SK-MEL-5 (cell line): ENCODE measurements around the gene MALRD1. TPM values are rescaled to one million over a fixed set of nuclear protein-coding genes. Genes with fewer than 3 reads are reported as not detected.
"Not testable (repeated sequence)": the region's sequence is repeated elsewhere in the genome, so short reads cannot be mapped to it uniquely, and the experiment has no call there.

Experiments used
- DNase-seq: peaks from one replicate; pipeline ENCODE4 v3.0.0-alpha.2; 2016; ENCODE audit warnings: low read depth, low spot score
- in situ Hi-C: cut with HindIII; loops from 2 replicates; pipeline ENCODE4 v1.10.0; 2016; ENCODE audit warnings: low sequenced_read_pairs, high pct_unique_total_duplicates, low pct_unique_long_range_greater_than_20kb
- total RNA-seq: library from RNA; depleted of rRNA; stranded (reverse); fragments of >200 nt; shearing (Covaris generic); gene quantifications from 2 replicates; pipeline ENCODE4 v1.2.3, GENCODE V29; 2014

Gene MALRD1
- total RNA-seq, 1 experiment from 2014 or later = not detected

DNA sequence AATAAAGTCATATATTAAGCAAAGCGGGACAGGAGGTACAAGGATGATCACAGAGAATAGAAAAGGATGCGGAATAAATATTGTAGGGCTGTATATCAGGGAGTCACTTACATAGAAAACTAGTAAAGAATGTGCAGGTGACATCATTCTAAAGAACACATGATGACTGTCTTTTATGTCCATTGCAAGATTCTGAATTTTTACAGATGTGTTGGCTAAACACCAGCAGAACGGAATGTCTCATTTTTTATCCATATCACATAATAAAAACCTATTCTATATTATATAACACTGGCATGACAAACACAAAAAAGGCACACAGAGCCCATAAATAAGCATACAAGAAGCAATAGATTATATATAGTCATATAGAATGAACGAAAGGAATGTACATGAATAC is 448.4 kb downstream of the MALRD1 start:
- DNase-seq = no peak
- in situ Hi-C loops = no loop called here

DNA sequence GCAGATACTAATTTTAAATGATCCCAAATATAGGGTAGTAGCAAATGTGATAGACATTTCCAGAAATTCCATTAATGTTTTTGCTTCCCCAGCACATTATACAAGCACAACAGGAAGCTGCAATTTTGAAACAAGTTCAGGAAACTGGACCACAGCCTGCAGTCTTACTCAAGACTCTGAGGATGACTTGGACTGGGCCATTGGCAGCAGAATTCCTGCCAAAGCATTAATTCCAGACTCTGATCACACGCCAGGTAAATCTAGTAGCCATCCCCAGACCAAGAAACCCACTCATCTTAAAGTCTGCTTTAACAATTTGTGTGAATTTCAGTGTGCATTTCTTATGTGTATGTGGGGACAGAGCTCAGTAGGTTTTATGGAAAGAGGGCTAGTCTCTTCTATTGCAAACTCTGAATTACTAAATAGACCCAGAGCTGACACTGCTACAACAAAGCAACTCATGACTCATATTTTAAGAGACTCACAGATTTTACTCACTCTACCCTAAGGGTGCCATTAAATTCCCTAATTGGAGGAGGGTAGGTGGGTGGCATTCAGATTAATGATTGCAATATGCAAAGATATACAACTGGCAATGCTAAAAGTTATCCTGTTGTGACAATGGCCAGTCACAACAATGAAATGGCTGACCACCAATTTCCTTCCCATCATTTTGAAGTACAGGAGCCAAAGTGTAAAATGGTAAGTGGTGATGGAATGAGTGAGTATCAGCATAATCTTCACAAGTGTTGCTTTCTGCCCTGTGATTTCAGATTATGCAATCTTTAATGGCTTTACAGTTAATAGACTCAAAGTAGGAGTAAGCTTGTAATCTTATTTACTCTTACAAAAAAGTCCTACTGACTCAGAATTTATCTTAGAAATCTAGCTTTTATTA is 450.0 kb downstream of the MALRD1 start:
- in situ Hi-C loops = no loop called here
- DNase-seq = no peak

DNA sequence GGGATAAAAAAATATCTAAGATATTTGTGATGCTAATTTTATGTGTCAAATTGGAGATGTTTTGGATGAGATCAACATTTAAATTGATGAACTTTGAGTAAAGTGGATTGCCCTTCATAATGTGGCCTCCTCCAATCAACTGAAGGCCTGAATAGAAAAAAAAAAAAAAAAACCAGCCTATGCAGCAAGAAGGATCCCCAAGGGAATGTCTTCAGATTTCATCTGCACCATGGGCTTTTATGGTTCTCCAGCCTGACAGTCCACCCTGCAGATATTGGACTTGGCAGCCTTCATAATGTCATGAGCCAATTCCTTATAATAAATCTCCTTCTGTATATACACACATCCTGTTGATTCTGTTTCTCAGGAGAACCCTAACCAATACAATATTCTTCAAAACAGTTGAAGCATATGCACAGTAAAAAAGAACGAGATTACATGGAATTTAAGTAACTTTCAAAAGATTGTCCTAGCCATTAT is 450.7 kb downstream of the MALRD1 start:
- in situ Hi-C loops = no loop called here
- no peak for DNase-seq

DNA sequence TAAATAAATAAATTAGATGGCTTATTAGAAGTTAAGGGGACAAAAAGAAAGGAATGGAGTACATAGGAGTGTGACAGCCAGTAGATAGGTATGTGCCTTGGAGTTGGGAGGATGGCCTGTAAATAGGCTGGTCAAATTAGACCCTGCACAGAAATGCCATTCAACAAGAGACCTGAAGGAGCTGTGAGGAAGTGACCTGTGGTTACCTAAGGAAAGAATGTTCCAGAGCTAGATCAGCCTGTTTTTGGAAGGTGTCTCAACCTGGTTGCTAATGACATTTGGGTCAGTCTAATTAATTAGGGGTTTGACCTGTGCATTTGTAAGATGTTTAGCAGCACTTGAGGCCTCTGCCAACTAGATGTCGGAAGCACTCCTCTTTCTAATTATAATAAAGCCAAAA is 452.4 kb downstream of the MALRD1 start:
- no peak for DNase-seq
- in situ Hi-C loops = no loop called here

DNA sequence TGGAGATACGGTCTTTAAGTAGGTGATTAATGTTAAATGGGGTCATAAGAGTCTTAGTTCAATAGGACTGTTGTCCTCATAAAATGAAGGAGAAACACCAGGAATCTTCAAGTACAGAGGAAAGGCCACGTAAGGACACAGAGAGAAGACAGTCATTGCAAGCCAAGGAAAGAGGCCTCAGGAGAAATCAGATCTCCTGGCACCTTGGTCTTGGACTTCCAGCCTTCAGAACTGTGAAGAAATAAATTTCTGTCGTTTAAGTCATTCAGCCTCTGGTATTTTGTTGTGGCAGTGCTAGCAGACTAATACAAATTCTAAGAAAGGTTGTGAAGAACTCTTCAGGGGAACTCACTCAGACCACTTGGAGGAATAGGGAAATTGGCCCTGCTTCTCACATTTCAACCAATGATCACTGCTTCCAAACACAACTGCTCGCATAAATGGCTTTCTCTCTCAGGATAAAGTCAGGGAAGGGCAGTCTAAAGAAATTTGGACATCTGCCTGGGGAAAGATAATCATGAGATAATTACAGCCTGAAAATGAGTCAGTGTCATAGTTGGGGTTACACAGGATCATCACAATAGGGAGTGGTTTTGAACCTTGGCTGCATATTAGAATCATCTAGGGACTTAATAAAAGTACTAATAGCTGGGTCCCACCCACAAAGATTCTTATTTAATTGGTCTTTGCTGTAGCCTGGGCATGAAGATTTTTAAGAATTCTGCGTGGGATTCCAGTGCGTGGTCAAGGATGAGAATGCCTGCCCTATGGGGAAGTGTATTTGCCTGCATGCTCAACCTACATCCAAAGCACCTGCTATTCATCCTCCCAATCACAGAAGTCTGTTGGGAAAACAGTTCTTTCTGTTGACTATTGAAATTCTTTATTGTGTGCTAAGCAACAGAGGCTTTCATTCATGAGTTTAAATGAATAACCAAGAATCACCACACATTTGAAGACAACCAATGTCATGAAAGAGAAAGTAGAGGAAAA is 457.0 kb downstream of the MALRD1 start:
- no peak for DNase-seq
- in situ Hi-C loops = no loop called here

DNA sequence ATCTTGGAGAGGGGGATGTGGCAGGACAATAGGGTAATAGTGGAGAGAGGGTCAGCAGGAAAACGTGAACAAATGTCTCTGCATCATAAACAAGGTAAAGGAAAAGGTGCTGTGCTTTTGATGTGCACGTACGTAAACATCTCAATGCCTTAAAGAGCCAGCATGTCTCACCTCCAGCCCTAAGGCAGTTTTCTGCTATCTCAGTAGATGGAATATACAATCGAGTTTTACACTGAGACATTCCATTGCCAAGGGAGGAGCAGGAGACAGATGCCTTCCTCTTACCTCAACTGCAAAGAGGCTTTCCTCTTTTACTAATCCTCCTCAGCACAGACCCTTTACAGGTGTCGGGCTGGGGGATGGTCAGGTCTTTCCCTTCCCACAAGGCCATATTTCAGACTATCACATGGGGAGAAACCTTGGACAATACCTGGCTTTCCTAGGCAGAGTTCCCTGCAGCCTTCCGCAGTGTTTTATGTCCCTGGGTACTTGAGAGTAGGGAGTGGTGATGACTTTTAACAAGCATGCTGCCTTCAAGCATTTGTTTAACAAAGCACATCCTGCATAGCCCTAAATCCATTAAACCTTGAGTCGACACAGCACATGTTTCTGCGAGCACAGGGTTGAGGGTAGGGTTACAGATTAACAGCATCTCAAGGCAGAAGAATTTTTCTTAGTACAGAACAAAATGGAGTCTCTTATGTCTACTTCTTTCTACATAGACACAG is 461.6 kb downstream of the MALRD1 start:
- DNase-seq, in situ Hi-C loops: not testable (repeated sequence)

DNA sequence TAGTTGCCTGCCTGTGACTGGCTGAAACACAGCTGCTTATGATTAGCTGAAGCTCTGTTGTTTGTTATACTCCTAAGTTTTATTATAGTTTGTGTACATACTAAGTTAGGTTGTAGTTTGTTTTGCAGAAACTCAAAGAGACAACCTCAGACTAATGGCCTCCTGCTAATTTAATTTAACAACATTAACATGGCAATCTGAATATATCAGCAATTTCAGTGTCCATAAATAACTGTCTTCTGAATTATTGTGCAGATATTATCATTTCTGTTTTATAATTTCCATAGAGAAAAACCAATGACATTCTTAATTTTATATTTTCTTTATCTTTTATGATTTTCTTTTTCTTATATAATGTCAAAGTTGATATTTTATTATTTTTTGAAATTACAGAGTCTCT is 469.5 kb downstream of the MALRD1 start:
- no peak for DNase-seq
- in situ Hi-C loops = no loop called here

DNA sequence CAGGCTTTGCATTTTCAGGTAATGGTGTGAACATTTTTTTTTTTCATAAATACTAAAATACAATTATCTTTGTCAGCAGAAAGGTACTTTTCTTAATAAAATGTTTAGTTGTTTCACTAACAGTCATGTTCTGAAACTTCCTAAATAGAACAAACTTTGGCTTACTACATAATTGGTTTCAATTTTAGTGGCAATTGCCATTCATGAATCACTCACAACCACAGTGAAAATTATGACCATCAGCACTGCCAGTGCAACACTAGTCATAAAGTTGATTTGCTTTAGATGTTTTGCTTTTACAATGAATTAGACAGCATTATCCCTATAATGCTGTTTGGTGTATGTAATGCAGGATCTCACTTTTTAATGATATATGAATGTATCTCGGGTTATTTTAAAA is 470.0 kb downstream of the MALRD1 start:
- no peak for DNase-seq
- in situ Hi-C loops = no loop called here

DNA sequence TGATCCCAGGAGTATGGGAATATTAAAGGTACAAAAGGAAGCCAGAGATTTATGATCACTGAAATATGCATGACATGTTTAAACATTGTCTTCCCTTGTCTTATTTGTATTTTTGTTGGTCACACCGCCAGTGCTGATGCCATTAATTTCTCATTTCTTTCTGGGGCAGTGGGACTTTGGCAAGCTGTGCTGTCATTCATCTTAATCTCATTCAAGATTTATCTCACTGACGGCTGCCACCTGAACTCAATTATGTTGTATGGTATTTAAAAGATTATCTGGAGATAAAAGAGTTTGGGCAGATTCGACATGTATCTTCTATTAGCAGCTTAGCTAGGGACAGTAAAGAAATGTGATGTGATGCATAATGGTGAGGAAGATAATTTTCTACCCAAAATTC is 482.7 kb downstream of the MALRD1 start:
- in situ Hi-C loops = no loop called here
- DNase-seq = no peak

DNA sequence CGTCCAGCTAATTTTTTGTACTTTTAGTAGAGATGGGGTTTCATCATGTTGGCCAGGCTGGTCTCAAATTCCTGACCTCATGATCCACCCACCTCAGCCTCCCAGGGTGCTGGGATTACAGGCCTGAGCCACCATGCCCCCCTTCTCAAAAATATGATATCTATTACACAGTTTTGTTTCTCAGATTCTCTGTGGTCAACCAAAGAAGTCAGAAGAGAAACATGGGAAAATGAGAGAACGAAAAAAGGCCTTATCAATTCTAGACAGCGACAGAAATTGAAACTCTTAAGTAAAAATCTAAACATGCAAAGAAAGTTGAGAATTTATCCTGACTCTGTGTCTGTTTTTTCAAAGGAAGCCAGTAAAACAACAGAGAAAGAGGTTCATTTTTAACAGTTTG is 483.8 kb downstream of the MALRD1 start:
- in situ Hi-C loops = no loop called here
- DNase-seq = no peak

DNA sequence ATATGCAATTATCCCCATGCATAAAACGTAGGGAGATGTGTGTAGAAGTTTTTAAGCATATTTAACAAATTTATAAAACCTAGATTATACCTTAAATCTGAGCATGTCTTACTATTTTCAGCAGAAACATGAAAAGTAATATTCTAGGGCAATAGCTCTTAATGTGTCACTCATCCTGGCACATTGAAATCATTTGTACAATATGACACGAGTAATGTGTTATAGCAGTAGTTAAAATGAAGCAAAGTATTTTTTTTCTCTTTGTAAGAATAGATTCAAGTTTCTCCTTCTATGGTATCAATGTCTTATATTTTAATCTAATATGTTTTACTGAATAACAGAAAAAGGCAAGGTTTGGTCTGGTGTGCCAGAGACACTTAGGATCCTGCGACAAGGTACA is 492.7 kb downstream of the MALRD1 start:
- no peak for DNase-seq
- in situ Hi-C loops = no loop called here

DNA sequence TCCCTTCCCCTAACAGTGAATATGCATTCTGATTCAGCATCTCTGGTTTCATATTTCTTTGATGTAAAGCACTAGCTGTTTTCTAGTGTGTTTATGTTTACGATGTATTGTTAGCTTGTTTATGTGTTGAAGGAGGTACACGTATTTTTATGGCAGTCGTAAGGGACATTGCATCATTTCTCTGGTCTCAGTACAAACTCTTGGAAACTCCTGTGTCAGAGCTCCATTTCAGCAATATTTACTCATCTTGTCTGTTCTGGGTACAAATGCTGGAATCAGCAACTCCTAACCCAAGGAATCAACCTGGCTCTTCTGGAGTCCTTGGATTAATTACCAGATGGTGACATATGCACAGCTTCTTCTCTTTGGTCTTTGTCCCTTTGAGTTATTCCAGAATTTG is 497.6 kb downstream of the MALRD1 start:
- in situ Hi-C loops = no loop called here
- no peak for DNase-seq

DNA sequence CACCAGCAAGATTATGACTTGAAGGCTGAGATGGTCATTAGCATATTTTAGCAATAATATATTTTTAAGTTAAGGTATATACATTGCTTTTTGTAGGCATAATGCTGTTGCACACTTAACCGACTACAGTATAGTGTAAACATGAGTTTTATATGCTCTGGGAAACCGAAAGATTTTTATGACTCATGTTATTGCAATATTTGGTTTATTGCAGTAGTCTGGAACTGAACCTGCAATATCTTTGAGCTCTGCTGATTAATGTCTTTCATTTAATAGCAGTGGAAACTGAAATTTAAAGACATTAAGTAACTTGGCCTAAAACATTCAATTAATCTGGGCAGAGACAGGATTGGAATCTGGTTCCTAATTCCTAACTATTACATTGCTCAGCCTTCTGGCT is 500.9 kb downstream of the MALRD1 start:
- in situ Hi-C loops = no loop called here
- DNase-seq = no peak

DNA sequence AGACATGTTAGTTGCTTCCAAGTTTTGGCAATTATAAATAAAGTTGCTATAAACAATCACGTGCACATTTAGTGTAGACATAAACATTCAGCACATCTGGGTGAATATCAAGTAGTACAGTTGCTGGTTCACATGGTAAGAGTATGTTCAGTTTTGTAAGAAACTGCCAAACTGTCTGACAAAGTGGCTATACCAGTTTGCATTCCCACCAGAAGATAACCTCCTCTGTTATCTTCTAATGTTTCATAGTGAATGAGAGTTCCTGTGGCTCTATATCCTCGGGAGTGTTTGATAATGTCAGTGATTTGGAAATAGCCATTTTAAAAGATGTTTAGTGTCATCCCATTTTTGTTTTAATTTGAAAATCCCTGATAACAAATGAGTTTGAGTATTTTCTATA is 508.1 kb downstream of the MALRD1 start:
- in situ Hi-C loops = no loop called here
- no peak for DNase-seq

DNA sequence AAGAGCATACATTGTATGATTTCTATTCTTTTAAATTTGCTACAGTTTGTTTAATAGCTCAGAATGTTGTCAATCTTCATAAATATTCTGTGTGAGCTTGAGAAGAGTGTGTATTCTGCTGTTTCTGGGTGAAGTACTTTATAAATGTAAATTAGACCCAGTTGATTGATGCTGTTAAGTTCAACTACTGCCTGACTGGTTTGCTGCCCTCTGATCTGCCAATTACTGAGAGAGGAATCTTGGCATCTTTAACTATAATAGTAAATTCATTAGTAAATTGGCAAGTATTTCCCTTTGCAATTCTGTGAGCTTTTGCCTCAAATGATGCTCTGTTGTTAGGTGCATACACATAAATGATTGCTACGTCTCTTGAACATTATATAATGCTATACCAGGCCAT is 512.6 kb downstream of the MALRD1 start:
- in situ Hi-C loops = no loop called here
- no peak for DNase-seq

DNA sequence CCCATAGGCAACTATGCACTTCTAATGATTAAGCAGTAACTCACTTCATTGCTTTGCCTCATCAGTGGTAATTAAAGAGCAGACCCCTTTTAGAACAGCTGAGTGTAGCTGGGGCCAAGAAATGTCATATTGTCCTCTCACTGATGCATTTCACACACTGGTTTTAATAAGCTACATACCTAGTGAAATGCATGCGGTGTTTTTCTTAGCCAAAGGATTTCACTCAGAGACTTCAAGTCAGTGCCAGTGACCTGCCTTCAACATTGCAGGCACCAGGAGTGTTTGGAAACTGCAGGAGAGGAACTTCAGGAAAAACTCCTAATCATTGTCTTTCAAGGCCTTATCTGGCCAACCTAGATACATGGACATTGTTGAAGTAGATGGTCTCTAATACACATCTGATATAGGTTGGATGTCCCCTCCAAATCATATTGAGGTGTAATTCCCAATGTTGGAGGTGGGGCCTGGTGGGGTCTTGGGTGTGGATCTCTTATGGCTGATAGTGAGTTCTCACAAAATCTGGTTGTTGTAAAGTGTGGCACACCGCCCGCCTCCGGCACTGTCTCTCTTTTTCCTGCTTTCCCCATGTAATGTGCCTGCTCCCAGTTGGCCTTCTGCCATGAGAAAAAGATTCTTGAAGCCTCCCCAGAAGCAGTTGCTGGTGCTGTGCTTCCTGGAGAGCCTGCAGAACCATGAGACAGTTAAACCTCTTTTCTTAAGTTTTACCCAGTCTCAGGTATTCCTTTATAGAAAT is 515.0 kb downstream of the MALRD1 start:
- in situ Hi-C loops = no loop called here
- DNase-seq = no peak

DNA sequence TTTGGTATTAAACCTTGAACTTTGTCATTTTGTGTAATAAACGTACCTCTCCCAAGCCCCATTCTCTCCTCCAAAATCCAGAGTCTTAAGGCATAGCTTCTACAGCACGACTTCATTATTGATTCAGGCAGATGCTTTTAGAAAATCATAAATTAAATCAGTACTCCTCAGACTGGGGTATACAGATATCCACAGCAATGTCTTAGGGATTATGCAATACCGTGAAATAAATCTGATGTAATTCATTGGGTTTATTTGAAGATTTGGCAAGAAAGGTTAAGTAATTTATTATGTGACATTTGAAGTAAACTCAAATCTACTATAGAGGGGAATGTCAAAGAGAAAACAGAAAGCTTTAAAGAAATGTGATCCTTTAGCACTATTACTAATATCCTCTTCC is 521.5 kb downstream of the MALRD1 start:
- no peak for DNase-seq
- in situ Hi-C loops = no loop called here
